ENCODE measurements around the gene PET117.

DNA sequence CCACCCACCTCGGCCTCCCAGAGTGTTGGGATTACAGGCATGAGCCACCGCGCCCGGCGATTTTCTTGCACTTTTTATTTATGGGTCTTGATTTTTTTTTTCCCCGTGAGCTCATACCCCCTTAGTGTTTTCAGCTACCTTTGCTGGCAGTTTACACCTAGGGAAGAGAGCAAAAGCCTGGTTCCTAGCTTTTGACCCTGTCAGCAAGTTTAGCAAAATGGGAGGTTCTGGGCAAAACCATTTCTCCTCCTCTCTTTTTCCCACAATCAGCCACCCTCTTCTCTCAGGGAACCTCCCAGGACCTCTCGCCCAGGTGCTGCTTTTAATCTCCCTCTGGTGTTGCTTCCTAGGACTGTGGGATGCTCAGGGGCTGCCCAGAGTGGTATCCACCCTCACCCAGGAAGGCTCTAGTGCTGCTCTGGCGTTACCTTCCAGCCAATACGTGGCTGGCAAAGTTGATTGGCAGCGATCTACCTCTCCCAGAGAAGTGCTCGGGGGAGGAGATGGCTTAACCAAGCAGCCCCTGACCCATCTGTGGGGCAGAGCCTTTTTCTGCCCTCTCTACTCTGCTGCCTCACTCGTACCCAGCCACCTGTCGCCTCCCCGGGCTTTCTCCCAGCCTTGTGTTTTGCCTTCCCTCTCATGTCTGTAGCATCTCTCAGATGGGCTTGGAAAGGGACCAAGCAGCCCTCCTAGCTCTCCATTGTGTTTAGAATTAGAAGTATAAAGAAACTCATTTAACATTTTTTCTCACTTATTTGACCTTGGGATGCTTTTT lies 37.4 kb downstream of the PET117 start:
- TF ChIP-seq CTCF (IDR thresholded peaks at IDR 0.05) (no peak), EZH2 (IDR thresholded peaks at IDR 0.05) (no peak)
